GM23338 (cell line): Measurements from ENCODE around the gene NHLRC4. TPM values are rescaled to one million over a fixed set of nuclear protein-coding genes. Genes with fewer than 3 reads are reported as not detected.

Source experiments
- ATAC-seq: fragments of 200-7000 bp; cut with Tn5 transposase; 3 replicates; pipeline ENCODE4 v1.9.1; 2020
- DNase-seq: peaks from one replicate; pipeline ENCODE4 v3.0.0-alpha.2; 2015; ENCODE audit warnings: low spot score
- H2AFZ ChIP-seq: fragments of 200-600 bp; sonication (generic); 2 replicates; pipeline ENCODE4 v1.8.0; 2016; ENCODE audit warnings: antibody characterized with exemption, mild to moderate bottlenecking, moderate library complexity
- H3F3A ChIP-seq: fragments of 200-600 bp; sonication (generic); replicated peaks from 2 replicates; pipeline ENCODE4 v1.8.0; 2017; ENCODE audit warnings: antibody characterized with exemption, mixed run types, low read depth
- H3K27ac ChIP-seq: fragments of 200-600 bp; sonication (generic); 2 replicates; pipeline ENCODE4 v1.6.1; 2016; ENCODE audit warnings: low read depth
- H3K27me3 ChIP-seq: fragments of 200-600 bp; sonication (generic); 2 replicates; pipeline ENCODE4 v1.8.0; 2016; ENCODE audit warnings: mild to moderate bottlenecking, mixed run types, moderate library complexity; ENCODE audit not compliant: insufficient read depth
- H3K36me3 ChIP-seq: fragments of 200-600 bp; sonication (generic); 2 replicates; pipeline ENCODE4 v1.8.0; 2016; ENCODE audit warnings: mild to moderate bottlenecking; ENCODE audit not compliant: insufficient read depth
- H3K4me1 ChIP-seq: fragments of 200-600 bp; sonication (generic); 2 replicates; pipeline ENCODE4 v1.8.0; 2016; ENCODE audit warnings: mild to moderate bottlenecking, moderate library complexity; ENCODE audit not compliant: insufficient read depth
- H3K4me2 ChIP-seq: fragments of 200-600 bp; sonication (generic); 2 replicates; pipeline ENCODE4 v1.7.1; 2017; ENCODE audit warnings: mixed run types
- H3K4me3 ChIP-seq: fragments of 200-600 bp; sonication (generic); 2 replicates; pipeline ENCODE4 v1.6.1; 2016; ENCODE audit warnings: mixed run types
- H3K79me2 ChIP-seq: fragments of 200-600 bp; sonication (generic); replicated peaks from 2 replicates; pipeline ENCODE4 v1.8.0; 2017; ENCODE audit warnings: mild to moderate bottlenecking; ENCODE audit not compliant: insufficient read depth
- H3K9me2 ChIP-seq: fragments of 200-600 bp; sonication (generic); 2 replicates; pipeline ENCODE4 v1.8.0; 2017; ENCODE audit not compliant: insufficient read depth
- H4K20me1 ChIP-seq: fragments of 200-600 bp; sonication (generic); replicated peaks from 2 replicates; pipeline ENCODE4 v1.8.0; 2017; ENCODE audit warnings: mild to moderate bottlenecking; ENCODE audit not compliant: insufficient read depth
- H3K27ac Mint-ChIP-seq: 2 replicates; pipeline ENCODE4 v1.8.0; 2020; ENCODE audit warnings: inconsistent platforms, mild to moderate bottlenecking, moderate library complexity, mixed read lengths
- H3K27me3 Mint-ChIP-seq: 3 replicates; pipeline ENCODE4 v1.8.0; 2022; ENCODE audit warnings: low read depth, mild to moderate bottlenecking, moderate library complexity, mixed read lengths, inconsistent platforms; ENCODE audit not compliant: insufficient read depth, poor library complexity
- H3K36me3 Mint-ChIP-seq: 3 replicates; pipeline ENCODE4 v1.8.0; 2021; ENCODE audit warnings: low read depth, mild to moderate bottlenecking, inconsistent platforms, moderate library complexity, mixed read lengths
- H3K4me1 Mint-ChIP-seq: 3 replicates; pipeline ENCODE4 v1.8.0; 2020; ENCODE audit warnings: mild to moderate bottlenecking, inconsistent platforms, mixed read lengths
- H3K4me3 Mint-ChIP-seq: 3 replicates; pipeline ENCODE4 v1.8.0; 2021; ENCODE audit warnings: moderate library complexity, mild to moderate bottlenecking, inconsistent platforms, mixed read lengths
- H3K9me3 Mint-ChIP-seq: 3 replicates; pipeline ENCODE4 v1.8.0; 2020; ENCODE audit warnings: moderate library complexity, mild to moderate bottlenecking, inconsistent platforms, mixed read lengths
- CREB1 ChIP-seq: fragments of 250-450 bp; sonication (Bioruptor Pico); IDR thresholded peaks from 2 replicates; pipeline ENCODE4 v1.5.0; 2020; ENCODE audit warnings: low read depth, mild to moderate bottlenecking, moderate library complexity
- CTCF ChIP-seq, 2 experiments: fragments of 200-600 bp in 1 of 2; sonication (generic) in 1 of 2; conservative IDR thresholded peaks; 2 replicates each; pipeline versions ENCODE4 v1.5.1 to v1.6.1; 2016 to 2017; ENCODE audit warnings: antibody characterized with exemption in 2 of 2, low read depth in 2 of 2, mild to moderate bottlenecking in 2 of 2, moderate library complexity in 1 of 2
- ETS1 ChIP-seq: IDR thresholded peaks from 2 replicates; pipeline ENCODE4 v1.6.1; 2016; ENCODE audit warnings: antibody characterized with exemption
- POLR2AphosphoS5 ChIP-seq: IDR thresholded peaks from 2 replicates; pipeline ENCODE4 v1.6.1; 2016; ENCODE audit warnings: antibody characterized with exemption, low read depth
- ZNF114 ChIP-seq: fragments of 250-450 bp; sonication (Bioruptor Pico); IDR thresholded peaks from 2 replicates; pipeline ENCODE4 v1.5.0; 2020; ENCODE audit warnings: mild to moderate bottlenecking, moderate library complexity
- polyA plus RNA-seq: library from polyadenylated mRNA; unstranded; fragments of >200 nt; fragmentation: Nextera tagmentation; extraction: Ambion mirVana; gene quantifications from 2 replicates; pipeline ENCODE4 v1.2.1, GENCODE V29; 2016
- total RNA-seq: library from RNA; depleted of rRNA; stranded (reverse); fragments of >200 nt; shearing (Covaris generic); gene quantifications from 2 replicates; pipeline ENCODE4 v1.2.3, GENCODE V29; 2014
- TF ChIP-seq, protein P1 (sequence below): IDR thresholded peaks from one replicate; pipeline ENCODE4 v1.6.1; 2018; ENCODE audit warnings: antibody characterized with exemption; ENCODE audit not compliant: unreplicated experiment

NHLRC4 gene
- total and polyA plus RNA-seq, 2 experiments from 2014 or later, result 0.47 to 0.80 TPM

DNA sequence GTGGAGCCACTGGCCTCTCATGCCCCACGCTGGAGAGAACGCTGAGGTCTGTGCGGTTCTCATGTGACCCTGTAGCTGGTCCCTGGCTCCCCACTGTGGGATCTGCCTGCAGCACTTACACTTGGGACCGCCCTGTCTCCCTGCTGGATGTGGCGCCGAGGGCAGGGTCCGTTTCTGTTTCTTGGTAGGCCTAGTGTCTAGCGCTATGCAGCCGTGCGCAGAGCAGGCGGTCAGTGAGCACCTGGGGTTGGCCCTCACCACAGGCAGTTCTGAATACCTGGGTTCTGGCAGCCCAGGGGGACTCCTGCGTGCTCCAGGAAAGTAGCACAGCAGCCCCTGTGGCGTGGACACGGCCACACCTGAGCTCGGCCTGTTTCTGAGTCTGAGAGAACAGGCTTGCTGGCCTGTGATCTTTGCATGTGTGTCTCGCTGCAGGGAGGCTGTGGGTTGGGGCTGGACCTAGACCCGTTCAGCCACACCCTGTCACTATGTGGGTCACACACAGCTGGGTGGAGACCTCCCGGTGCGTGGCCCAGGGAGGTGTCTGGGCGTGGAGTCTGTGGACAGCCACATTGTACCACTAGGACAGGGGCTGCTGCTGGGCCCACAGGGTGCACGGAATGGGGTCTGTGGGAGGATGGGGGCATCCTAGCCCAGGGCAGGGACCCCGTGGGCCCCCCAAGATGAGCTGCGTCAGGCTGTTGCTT is 36.5 kb upstream of the NHLRC4 start:
- 0 out of 2 replicates have a peak, but pooled peaks cover 8% of the 10 kb centered on the region for H3F3A ChIP-seq
- ATAC-seq (no peak), DNase-seq (no peak)
- peaks cover 6% of the 10 kb centered on the region; the same call in 1 of the 2 replicates for H3K4me1 ChIP-seq
- H3K27ac ChIP-seq, result no peak overlapping the region
- no peak overlapping the region for H2AFZ ChIP-seq
- no peak overlapping the region for H3K4me3 ChIP-seq
- TF ChIP-seq ETS1 (no peak), CREB1 (CRISPR knock-in tag) (no peak), CTCF (conservative IDR thresholded peaks at IDR 0.05; ENCODE audit: low read depth in 2 of 2) (no peak), POLR2AphosphoS5 (no peak), ZNF114 (CRISPR knock-in tag) (no peak)
- TF ChIP-seq, protein P1, sequence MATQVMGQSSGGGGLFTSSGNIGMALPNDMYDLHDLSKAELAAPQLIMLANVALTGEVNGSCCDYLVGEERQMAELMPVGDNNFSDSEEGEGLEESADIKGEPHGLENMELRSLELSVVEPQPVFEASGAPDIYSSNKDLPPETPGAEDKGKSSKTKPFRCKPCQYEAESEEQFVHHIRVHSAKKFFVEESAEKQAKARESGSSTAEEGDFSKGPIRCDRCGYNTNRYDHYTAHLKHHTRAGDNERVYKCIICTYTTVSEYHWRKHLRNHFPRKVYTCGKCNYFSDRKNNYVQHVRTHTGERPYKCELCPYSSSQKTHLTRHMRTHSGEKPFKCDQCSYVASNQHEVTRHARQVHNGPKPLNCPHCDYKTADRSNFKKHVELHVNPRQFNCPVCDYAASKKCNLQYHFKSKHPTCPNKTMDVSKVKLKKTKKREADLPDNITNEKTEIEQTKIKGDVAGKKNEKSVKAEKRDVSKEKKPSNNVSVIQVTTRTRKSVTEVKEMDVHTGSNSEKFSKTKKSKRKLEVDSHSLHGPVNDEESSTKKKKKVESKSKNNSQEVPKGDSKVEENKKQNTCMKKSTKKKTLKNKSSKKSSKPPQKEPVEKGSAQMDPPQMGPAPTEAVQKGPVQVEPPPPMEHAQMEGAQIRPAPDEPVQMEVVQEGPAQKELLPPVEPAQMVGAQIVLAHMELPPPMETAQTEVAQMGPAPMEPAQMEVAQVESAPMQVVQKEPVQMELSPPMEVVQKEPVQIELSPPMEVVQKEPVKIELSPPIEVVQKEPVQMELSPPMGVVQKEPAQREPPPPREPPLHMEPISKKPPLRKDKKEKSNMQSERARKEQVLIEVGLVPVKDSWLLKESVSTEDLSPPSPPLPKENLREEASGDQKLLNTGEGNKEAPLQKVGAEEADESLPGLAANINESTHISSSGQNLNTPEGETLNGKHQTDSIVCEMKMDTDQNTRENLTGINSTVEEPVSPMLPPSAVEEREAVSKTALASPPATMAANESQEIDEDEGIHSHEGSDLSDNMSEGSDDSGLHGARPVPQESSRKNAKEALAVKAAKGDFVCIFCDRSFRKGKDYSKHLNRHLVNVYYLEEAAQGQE, result no peak
- H3K9me3 Mint-ChIP-seq, result no peaks in the 10 kb centered on the region; the same call in 2 of the 3 replicates
- H3K4me3 Mint-ChIP-seq, result peak overlapping the region; percentile 86; the same call in 1 of the 3 replicates
- no peaks in the 10 kb centered on the region for H3K36me3 ChIP-seq
- peaks cover 42% of the 10 kb centered on the region for H4K20me1 ChIP-seq
- peaks cover 72% of the 10 kb centered on the region for H3K79me2 ChIP-seq
- H3K27me3 ChIP-seq, result no peaks in the 10 kb centered on the region
- H3K27ac Mint-ChIP-seq, result no peak overlapping the region
- no peaks in the 10 kb centered on the region for H3K9me2 ChIP-seq
- peaks cover 4% of the 10 kb centered on the region; the same call in 2 of the 3 replicates for H3K36me3 Mint-ChIP-seq
- peaks cover 20% of the 10 kb centered on the region for H3K4me1 Mint-ChIP-seq
- H3K4me2 ChIP-seq, result no peak overlapping the region
- H3K27me3 Mint-ChIP-seq, result peaks cover 8% of the 10 kb centered on the region

- Histone ChIP-seq H3F3A (0 out of 2 replicates have a peak, but pooled peaks cover 4% of the 10 kb centered on the region), H3K27me3 (no peaks in the 10 kb centered on the region), H2AFZ (no peak overlapping the region), H3K4me3 (no peak overlapping the region), H3K4me1 (no peaks in the 10 kb centered on the region; the same call in 1 of the 2 replicates), H3K4me2 (no peak overlapping the region), H3K79me2 (peaks cover 74% of the 10 kb centered on the region), H3K36me3 (no peaks in the 10 kb centered on the region), H3K27ac (no peak overlapping the region), H4K20me1 (peaks cover 40% of the 10 kb centered on the region), H3K9me2 (no peaks in the 10 kb centered on the region)
- no peak overlapping the region for H3K4me3 Mint-ChIP-seq
- H3K27me3 Mint-ChIP-seq, result peaks cover 2% of the 10 kb centered on the region
- H3K27ac Mint-ChIP-seq, result no peak overlapping the region
- no peak for TF ChIP-seq POLR2AphosphoS5
- no peaks in the 10 kb centered on the region for H3K9me3 Mint-ChIP-seq
- peaks cover 12% of the 10 kb centered on the region; the same call in 2 of the 3 replicates for H3K4me1 Mint-ChIP-seq
- no peak for ATAC-seq
- no peak for DNase-seq
- H3K36me3 Mint-ChIP-seq, result no peaks in the 10 kb centered on the region
These were observed 35.2 kb upstream of the NHLRC4 start for GRCh38 chr16:531494-532125.
